ENCODE measurements around the gene POU1F1.
"Not testable (repeated sequence)": the region's sequence is repeated elsewhere in the genome, so short reads cannot be mapped to it uniquely, and the experiment has no call there.

The POU1F1 gene

DNA sequence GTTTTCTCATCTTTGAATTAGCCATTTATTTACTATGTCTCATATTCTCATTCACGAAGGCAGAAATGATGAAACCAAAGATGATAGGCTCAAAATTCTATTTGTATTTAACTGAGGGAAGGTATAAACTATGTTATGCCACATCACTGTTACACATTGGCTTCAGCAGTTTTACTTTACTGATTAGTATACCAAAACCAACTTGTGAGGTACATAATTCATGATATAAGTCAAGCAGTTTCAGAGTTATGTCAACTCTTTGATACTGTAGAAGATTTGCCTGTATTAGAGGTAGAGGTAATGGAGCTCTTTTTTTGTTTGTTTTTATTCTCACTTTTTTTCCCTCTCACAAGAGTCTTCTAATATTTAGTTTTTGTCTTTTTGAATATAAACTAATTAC lies 26.4 kb downstream of the POU1F1 start:
- DNase-seq (ENCODE audit: low read depth) = no peak

- no peak for DNase-seq (ENCODE audit: low read depth)
Measured at GRCh38 chr3:87248831-87249230, 27.6 kb downstream of the POU1F1 start.

DNA sequence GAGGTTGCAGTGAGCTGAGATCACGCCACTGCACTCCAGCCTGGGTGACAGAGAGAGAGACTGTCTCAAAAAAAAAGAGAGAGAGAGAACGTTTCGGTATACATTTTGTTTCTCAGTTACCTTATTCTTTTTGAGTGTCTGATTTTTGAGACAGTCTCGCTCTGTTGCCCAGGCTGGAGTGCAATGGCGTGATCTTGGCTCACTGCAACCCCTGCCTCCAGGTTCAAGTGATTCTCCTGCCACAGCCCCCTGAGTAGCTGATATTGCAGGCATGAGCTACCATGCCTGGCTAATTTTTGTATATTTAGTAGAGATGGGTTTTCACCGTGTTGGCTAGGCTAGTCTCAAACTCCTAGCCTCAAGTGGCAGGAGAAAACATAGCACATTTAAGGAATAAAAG lies 28.2 kb downstream of the POU1F1 start:
- DNase-seq (ENCODE audit: low read depth) = not testable (repeated sequence)

DNA sequence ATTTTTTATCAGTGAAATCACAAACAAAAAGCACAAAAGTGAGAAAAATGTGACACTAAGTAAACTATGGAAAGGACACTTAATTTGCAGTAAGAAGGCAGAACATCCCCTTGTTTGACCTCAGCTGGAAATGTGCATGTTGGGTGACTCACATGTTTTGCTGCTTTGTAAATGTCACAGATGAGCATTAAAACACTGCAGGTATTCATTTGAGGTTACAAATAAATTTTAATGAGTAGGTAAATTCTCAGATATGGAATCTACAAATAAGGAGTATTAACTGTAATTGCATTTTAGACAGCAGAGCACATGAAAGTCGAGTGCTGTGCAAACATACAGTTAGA lies 29.0 kb downstream of the POU1F1 start:
- DNase-seq (ENCODE audit: low read depth) = no peak

DNA sequence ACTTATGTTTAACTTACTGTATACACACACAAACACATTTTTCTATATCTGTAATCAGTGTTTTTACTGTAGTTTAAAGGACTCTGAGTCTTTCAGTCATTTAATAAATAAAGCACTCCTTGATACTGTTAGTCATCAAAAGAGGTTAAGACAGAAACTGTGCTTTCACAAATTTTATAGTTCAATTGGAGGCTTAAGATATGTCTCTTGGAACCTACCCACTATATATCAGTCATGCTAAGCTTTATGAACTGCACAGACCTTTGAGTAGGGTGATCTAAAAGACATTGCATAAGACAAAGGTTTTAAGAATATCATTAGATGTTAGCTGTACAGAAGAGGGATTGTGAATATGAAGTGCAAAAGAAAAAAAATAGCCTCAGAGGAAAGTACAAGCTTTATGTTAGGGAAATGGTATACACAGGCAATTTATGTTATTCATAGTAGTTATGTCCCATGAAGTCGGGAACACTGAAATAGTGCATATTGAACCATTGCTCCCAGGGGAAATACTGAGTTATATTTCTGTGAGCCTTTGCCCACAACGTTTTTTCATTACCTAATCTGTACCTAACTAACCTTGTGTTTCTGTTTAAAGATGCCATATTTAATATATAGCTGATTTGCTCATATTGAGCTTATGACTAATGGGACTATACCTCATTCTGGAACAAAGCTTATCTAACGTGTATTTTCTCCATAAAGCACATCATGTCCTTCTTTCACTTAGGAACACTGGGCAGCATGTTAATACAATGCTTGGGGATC lies 29.5 kb downstream of the POU1F1 start:
- no peak for DNase-seq (ENCODE audit: low read depth)

DNA sequence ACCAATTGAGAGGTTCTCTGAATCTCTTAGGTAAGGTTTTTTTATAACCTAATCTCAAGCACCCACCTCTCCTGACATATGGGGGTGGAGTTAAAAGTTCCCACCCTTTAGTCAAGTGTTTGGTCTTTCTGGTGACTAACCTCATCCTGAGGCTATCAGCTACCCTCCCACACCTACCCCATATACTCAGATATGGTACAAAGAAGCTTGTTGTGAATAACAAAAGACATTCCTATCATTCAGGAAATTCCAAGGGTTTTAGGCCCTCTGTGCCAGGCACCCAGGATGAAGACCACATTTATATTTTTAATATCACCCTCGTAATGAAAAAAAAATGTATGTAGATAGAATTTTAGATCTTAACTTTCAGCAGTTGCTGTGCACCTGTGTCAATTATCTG lies 40.3 kb downstream of the POU1F1 start:
- no peak for DNase-seq (ENCODE audit: low read depth)

DNA sequence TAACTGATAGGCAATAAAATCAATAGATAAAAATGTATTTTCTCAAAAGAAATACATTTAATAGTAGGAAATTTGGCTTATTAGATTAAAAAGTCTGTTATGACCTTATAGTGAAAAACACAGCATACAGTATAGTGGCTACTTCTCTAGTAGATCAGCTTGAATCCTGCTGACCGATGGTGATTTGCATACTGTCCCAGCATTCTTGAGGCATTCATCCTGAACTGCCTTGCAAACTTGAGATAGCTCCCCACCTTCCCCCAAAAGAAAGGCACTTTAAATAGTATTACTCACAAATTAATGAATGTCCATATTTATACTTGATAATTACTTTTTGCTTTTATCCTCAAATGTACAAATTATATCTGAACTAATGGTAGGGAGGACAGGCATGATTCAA lies 42.6 kb downstream of the POU1F1 start:
- no peak for DNase-seq (ENCODE audit: low read depth)

DNA sequence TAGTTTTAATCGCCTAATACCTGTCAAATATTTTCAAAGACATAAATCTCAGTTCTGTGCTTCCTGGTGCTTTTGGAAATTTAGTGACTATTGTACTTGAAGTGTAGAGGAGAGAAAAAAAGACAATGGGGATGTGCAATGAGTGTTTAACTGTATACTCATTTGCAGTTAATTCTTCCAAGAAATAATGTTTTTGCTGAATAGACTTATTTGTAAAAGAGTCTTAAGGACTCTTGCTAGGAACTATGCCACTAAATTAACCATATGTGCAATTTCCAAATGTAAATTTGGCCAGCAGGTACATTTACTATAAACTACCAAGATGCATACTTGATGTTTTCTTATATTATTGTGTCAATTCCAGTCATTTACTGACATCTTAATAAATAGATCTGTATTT lies 47.3 kb downstream of the POU1F1 start:
- DNase-seq (ENCODE audit: low read depth) = no peak

GRCh38 chr3:87228316-87228715 lies 48.1 kb downstream of the POU1F1 start:
- DNase-seq (ENCODE audit: low read depth) = no peak

DNA sequence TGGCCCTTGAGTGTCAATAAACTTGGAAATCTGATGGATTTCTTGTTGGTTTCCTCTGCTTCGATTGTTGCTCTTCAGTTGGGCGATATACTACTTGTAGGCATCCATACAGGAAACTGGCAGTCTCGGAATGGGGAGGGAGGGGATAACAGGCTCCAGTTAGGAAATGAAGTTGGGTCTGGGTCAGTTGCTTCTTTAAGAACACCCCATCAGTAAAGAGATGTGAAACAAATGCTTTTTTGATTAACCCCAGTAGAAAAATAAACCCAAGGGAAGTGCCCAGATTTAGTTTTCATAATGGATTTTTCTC lies 48.6 kb downstream of the POU1F1 start:
- DNase-seq (ENCODE audit: low read depth) = no peak

DNA sequence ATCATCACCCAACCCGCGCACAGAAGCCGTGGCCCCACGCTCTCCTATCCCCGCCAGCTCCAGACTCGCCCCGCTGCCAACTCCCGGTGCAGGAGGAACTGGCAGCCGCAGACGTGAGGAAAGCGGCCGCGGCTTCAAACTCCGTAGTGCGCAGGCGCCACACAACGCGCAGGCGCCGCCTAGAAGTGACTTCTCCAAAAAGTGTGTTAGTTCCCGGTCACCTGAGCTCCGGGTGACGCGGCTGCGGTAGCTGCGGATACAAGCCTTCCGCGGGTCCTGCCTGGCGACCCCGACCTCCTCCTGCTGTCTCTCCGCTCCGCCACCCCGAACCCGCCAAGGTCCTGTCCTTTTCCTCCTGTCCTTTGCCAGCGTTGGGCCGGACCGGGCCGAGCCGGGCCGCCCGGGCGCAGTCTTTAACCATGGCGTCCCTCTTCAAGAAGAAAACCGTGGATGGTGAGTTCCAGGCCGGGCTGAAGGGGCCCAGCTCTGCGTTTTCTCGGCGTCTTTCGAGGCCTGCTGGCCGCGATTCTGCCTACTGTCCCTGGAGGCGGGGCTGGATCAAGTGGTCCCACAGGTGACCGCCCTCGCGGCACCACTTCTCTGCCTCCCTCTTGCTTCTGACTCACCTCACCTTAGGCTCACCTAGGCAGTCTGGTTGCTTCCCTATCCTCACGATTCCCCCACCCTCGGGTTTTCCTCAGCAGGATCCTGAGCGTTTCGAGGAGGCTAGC lies 49.1 kb downstream of the POU1F1 start, which contains the start of gene CHMP2B:
TSS of gene CHMP2B (plus strand) at position 206 of the 731 bp plus-strand sequence. CDS start at position 420, 214 bp downstream.
- peak; percentile 87 for DNase-seq (ENCODE audit: low read depth)

DNA sequence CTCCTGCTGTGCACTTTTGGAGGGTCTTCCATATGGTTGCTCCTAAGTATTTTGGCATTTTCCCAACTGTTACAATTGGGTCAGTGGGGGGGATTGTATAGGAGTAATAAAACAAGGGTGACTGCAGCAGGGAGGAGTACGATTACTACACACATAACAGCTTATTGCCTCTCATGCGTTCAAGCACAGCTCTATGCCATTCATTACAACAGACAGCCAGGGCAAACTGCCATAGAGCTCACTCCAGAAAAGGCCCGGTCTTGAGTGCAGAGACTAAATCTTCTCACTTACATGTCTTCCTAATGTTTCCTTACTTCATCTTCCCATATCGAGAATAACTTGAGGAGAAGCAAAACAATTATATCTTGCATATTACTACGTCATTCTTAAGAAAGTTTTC lies 50.7 kb downstream of the POU1F1 start:
- no peak for DNase-seq (ENCODE audit: low read depth)

DNA sequence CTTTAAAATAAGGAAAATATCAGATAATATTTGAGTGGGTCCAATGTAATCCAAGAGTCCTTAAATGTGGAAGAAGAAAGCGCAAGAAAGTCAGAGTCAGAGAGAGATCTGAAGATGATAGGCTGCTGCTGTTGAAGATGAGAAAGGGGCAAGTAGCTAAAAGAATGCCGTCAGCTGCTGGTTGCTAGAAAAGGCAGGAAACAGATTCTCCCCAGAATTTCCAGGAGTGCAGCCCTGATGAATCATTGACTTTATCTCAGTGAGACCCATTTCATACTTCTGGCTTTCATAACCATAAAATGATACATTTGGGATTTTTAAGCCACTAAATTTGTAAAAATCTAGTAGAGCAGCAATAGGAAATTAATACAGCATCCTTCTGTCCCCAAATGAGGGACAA lies 56.8 kb downstream of the POU1F1 start:
- DNase-seq (ENCODE audit: low read depth) = no peak

GRCh38 chr3:87218560-87218959 lies 57.8 kb downstream of the POU1F1 start:
- no peak for DNase-seq (ENCODE audit: low read depth)

Data from fibroblast of the conjunctiva (primary cell).